Epithelial cell of esophagus (primary cell): ENCODE data around the gene LMTK2.

Experiments
- DNase-seq: peaks from one replicate; pipeline ENCODE4 v3.0.0; 2010; ENCODE audit warnings: low read depth
- H3K4me3 ChIP-seq: 2 replicates; pipeline ENCODE4 v1.5.1; 2011; ENCODE audit warnings: mild to moderate bottlenecking, low read length, control low read depth
- CTCF ChIP-seq: IDR thresholded peaks from 2 replicates; pipeline ENCODE4 v1.5.1; 2011; ENCODE audit warnings: low read depth, mild to moderate bottlenecking, low read length, control low read depth, inconsistent platforms; ENCODE audit not compliant: insufficient read depth; ENCODE audit errors: missing control alignments

LMTK2 gene

GRCh38 chr7:98205162-98205845 lies 98.6 kb downstream of the LMTK2 start:
- TF ChIP-seq CTCF, result no peak
- no peak overlapping the region for H3K4me3 ChIP-seq
- no peak for DNase-seq

- no peak for DNase-seq
- TF ChIP-seq CTCF, result no peak
- no peak overlapping the region for H3K4me3 ChIP-seq
These were observed 100.0 kb downstream of the LMTK2 start for GRCh38 chr7:98206451-98207330.

GRCh38 chr7:98209166-98209920 lies 102.7 kb downstream of the LMTK2 start:
- no peak for TF ChIP-seq CTCF
- no peak for DNase-seq
- no peak overlapping the region for H3K4me3 ChIP-seq

GRCh38 chr7:98210513-98211220 lies 104.0 kb downstream of the LMTK2 start:
- TF ChIP-seq CTCF, result no peak
- no peak for DNase-seq
- H3K4me3 ChIP-seq, result peak overlapping the region; percentile 20

GRCh38 chr7:98211221-98211675 lies 104.6 kb downstream of the LMTK2 start, which contains the start of gene BHLHA15:
Gene BHLHA15 (plus strand): TSS chr7:98211439. CDS start chr7:98212310, 871 bp downstream.
- H3K4me3 ChIP-seq, result peak within 1 kb of the TSS; percentile 20
- no peak for TF ChIP-seq CTCF
- DNase-seq, result no peak
